KOPT-K1 (cell line): ENCODE measurements around the gene XYLT1.

Experiments used
- H3K27ac ChIP-seq: fragments of 200-600 bp; sonication (generic); 2 replicates; pipeline ENCODE4 v1.5.1; 2016; ENCODE audit warnings: antibody characterized with exemption, mild to moderate bottlenecking, low read depth, low read length; ENCODE audit not compliant: poor library complexity, severe bottlenecking
- H3K36me3 ChIP-seq: fragments of 200-600 bp; sonication (generic); 2 replicates; pipeline ENCODE4 v1.5.1; 2017; ENCODE audit warnings: antibody characterized with exemption, mild to moderate bottlenecking, low read length, moderate library complexity; ENCODE audit not compliant: insufficient read depth
- H3K9me3 ChIP-seq: fragments of 200-600 bp; sonication (generic); 2 replicates; pipeline ENCODE4 v1.5.1; 2017; ENCODE audit warnings: antibody characterized with exemption, low read length, mild to moderate bottlenecking; ENCODE audit not compliant: insufficient read depth, poor library complexity, severe bottlenecking

Gene XYLT1

GRCh38 chr16:17237350-17237944 lies 233.3 kb downstream of the XYLT1 start:
- H3K27ac ChIP-seq = no peak overlapping the region
- no peaks in the 10 kb centered on the region for H3K36me3 ChIP-seq

DNA sequence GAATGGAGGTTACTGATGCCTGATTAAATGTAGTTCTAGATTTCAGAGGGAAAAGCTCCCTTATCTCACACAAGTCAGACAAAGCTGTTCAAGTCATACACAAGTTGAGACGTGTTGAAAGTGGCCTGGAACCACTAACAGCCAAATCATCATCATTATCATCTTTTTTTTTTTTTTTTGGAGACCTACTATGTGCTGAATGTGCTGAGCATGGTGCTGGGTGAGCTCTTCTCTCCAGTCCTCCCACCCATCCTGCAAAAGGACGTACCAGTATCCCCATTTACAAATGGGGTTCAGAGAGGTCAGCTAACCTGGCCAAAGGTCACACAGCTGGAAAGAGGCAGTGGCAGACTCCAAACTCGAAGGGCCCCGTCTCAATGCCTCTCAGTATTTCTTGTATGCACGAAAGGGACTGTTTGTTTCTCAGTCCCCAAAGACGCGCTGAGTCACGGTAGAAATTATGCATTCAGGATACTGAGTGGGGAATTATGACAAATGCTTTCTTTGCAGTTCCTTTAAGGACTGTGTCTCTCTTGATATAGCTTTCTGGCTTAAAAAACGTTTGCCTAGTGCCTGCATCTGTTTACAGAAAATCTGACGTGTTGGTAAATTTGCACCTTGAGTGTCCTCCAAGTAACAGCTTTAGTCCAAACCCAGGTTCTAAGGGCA lies 235.5 kb downstream of the XYLT1 start:
- H3K9me3 ChIP-seq = no peaks in the 10 kb centered on the region
- no peak overlapping the region for H3K27ac ChIP-seq
- H3K36me3 ChIP-seq = no peaks in the 10 kb centered on the region

More at GRCh38 chr16:17237350-17237944, 233.3 kb downstream of the XYLT1 start:
- H3K9me3 ChIP-seq = no peaks in the 10 kb centered on the region

DNA sequence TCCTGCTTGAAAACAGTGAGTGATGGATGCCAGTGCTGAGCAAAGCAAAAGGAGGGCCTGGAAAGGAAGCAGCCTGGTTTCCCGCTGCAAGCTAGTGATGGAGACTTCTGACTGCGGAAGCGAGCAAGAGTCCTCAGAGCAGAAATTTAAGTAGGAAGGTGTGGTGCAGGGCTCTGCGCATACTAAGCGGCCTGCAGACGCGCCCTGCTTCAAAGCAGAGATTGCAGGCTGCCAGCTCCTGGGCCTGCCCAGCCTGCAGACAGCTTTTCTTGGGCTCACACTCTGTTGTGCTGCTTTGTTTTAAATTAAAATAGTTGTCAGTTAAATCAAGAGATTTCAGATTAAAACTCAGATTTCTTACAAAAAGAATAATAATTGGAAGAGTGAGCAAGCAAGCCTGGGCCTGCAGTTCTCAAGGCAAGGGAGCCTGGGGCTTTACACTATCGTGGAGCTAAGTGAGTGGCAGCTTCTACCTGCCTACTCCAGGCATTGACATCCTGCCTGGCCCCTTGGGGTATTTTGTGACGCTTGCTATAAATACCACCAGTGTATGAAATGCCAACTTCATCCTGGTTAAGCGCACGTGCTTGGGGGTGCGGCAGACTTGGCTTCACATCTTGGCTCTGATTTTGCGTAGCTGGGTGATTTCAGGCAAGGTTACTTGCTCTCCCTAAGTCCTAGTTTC lies 237.3 kb downstream of the XYLT1 start:
- Histone ChIP-seq H3K9me3 (no peaks in the 10 kb centered on the region), H3K36me3 (no peaks in the 10 kb centered on the region), H3K27ac (no peak overlapping the region)

- Histone ChIP-seq H3K36me3 (no peaks in the 10 kb centered on the region), H3K27ac (no peak overlapping the region), H3K9me3 (no peaks in the 10 kb centered on the region)
Observed at GRCh38 chr16:17232487-17232886, 238.3 kb downstream of the XYLT1 start.

DNA sequence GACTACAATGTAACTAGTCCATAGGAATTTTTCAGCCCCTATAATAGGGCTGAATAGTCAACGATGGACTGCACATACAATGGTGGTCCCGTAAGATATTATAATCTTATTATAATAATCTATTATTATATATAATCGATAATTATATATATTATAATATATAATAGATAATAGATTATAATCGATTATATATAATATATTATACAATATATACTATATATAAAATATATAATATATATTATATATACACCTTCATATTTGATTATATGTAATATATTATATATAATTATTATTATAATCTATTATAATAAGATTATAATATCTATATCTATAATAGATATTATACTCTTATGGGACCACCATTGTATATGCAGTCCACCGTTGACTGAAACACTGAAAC lies 238.8 kb downstream of the XYLT1 start:
- H3K9me3 ChIP-seq = no peaks in the 10 kb centered on the region
- no peaks in the 10 kb centered on the region for H3K36me3 ChIP-seq
- H3K27ac ChIP-seq = no peak overlapping the region

DNA sequence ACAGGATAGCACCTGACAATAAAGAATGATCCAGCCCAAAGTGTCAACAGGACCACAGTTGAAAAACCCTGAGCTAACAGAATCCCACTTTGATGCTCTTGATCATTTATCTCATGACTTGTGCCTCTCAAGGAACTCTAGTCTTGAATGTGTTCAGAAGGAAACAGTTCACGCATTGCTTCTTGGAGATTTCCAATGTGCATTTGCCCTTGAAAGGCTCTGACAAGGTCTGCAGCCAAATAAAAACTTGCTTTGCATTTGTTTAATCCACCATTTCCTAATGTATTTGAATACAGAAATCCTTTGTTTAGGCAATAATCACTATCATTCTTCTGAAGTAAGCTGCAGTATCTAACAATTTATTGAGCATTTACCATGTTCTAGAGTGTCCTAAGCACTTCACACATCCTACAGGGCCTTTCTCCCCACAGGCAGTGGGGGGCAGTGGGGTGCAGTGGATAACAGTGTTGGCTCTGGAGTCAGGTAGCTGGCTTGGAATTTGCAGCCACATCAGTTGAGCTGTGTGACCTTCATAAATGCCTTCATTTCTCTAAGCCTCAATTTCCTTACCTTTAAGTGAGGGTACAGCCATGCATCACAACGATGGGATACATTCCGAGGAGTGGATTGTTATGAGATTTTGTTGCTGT lies 239.7 kb downstream of the XYLT1 start:
- Histone ChIP-seq H3K36me3 (no peaks in the 10 kb centered on the region), H3K9me3 (no peaks in the 10 kb centered on the region)

DNA sequence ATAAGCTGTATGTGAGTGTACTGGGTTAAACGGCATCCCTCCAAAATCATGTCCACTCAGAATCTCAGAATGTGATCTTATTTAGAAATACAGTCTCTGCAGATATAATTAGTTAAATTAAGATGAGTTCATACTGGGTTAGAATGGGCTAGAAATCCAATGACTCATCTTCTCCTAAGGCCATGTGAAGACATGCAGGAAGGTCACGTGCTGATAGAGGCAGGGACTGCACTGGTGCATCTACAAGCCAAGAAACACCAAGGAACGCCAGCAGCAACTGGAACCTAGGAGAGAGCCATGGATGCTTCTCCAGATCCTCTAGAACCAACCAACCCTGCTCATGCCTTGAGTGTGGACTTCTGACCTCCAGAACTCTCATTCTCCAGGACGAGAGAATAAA lies 241.0 kb downstream of the XYLT1 start:
- Histone ChIP-seq H3K27ac (no peak overlapping the region), H3K36me3 (no peaks in the 10 kb centered on the region), H3K9me3 (no peaks in the 10 kb centered on the region)

More for the DNA sequence above, 239.7 kb downstream of the XYLT1 start:
- no peak overlapping the region for H3K27ac ChIP-seq

GRCh38 chr16:17229131-17229530 lies 241.6 kb downstream of the XYLT1 start:
- Histone ChIP-seq H3K36me3 (no peaks in the 10 kb centered on the region), H3K27ac (no peak overlapping the region), H3K9me3 (no peaks in the 10 kb centered on the region)

- Histone ChIP-seq H3K36me3 (no peaks in the 10 kb centered on the region), H3K9me3 (no peaks in the 10 kb centered on the region), H3K27ac (no peak overlapping the region)
Observed at GRCh38 chr16:17228708-17229055, 242.1 kb downstream of the XYLT1 start.

DNA sequence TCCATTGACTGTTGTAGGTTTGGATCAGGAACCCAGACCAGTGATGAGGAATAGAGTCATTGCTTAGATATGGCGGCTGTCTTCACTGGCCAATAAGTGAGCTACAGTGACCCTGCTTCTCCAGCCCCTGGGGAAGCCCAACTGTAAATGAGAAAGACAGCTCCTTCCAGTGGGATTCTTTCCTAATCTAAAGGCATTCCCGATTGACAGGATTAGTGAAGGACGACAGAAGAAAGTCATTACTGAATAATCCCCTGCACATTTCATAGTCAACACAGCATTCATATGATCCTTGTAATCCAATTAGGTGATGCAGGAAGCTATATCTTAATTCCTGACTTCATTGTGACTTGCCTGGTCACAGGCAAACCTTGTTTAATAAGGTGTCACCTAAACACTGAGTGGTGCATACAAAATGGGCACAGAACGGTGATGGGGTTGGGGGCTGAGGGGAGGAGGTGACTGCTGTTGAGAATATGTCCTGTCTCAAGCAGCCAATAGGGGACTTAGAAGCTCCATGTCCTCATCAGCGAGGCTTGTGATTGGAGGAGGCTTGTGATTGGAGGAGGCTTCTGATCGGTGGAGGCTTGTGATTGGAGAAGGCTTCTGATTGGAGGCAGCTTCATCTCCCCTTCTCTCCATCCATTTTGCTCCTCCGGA lies 242.6 kb downstream of the XYLT1 start:
- Histone ChIP-seq H3K27ac (no peak overlapping the region), H3K36me3 (no peaks in the 10 kb centered on the region), H3K9me3 (no peaks in the 10 kb centered on the region)

GRCh38 chr16:17227278-17227677 lies 243.5 kb downstream of the XYLT1 start:
- no peaks in the 10 kb centered on the region for H3K9me3 ChIP-seq
- H3K36me3 ChIP-seq = no peaks in the 10 kb centered on the region
- no peak overlapping the region for H3K27ac ChIP-seq

DNA sequence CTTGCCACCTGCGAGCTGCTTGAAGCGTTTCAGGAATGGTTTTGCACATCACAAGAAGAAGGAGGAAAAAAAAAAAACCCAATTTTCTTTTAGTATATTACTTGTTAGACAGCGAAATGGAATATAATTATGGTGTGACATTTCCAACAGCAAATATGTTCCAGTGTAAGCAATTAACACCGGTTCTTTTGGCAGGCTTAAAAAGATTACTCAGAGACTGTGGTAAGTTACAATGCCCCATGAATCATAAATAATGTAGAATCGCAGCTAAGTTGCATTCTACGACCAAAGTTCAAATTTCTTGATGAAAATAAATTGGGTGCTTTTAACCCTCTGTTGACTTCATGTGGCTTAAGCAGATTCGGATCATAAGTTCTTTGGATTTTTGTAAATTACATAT lies 245.2 kb downstream of the XYLT1 start:
- no peaks in the 10 kb centered on the region for H3K9me3 ChIP-seq
- no peaks in the 10 kb centered on the region for H3K36me3 ChIP-seq
- no peak overlapping the region for H3K27ac ChIP-seq

- Histone ChIP-seq H3K27ac (no peak overlapping the region), H3K9me3 (no peaks in the 10 kb centered on the region), H3K36me3 (no peaks in the 10 kb centered on the region)
Observed at GRCh38 chr16:17224879-17225281, 245.9 kb downstream of the XYLT1 start.

- no peaks in the 10 kb centered on the region for H3K36me3 ChIP-seq
- no peak overlapping the region for H3K27ac ChIP-seq
- H3K9me3 ChIP-seq = no peaks in the 10 kb centered on the region
Observed at GRCh38 chr16:17224350-17224749, 246.4 kb downstream of the XYLT1 start.

DNA sequence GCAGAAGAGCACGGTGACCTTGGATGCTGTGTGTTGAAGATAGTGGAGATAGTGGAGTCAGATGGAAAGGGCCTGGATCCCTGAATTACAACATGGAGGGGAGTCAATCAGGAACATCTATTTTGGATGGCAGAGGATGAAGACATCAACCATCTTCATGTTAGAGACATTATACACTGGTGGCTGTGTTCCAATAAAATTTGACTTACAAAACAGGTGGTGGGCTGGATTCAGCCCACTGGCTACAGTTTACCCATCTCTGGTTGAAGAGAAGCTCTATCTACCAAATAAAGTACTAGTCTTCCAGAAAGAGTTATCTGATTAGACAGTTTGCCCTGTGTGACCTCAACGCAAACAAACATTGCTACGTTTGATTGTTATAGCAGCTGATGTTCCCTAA lies 247.2 kb downstream of the XYLT1 start:
- no peak overlapping the region for H3K27ac ChIP-seq
- H3K36me3 ChIP-seq = no peaks in the 10 kb centered on the region
- no peaks in the 10 kb centered on the region for H3K9me3 ChIP-seq
